ENCODE data around the gene IER5.
A peak's percentile ranks its signal among the peaks of the same experiment; 100 is the strongest.
"Not testable (repeated sequence)": the region's sequence is repeated elsewhere in the genome, so short reads cannot be mapped to it uniquely, and the experiment has no call there.

IER5 gene

GRCh38 chr1:181088079-181089016 lies at the start of gene IER5:
TSS of gene IER5 (plus strand) at chr1:181088700. CDS start at chr1:181088903, 203 bp downstream.
- DNase-seq (ENCODE audit: low read depth in 2 of 3, low spot score in 1 of 3), result peak; percentile 94 to 97 (median 95)

DNA sequence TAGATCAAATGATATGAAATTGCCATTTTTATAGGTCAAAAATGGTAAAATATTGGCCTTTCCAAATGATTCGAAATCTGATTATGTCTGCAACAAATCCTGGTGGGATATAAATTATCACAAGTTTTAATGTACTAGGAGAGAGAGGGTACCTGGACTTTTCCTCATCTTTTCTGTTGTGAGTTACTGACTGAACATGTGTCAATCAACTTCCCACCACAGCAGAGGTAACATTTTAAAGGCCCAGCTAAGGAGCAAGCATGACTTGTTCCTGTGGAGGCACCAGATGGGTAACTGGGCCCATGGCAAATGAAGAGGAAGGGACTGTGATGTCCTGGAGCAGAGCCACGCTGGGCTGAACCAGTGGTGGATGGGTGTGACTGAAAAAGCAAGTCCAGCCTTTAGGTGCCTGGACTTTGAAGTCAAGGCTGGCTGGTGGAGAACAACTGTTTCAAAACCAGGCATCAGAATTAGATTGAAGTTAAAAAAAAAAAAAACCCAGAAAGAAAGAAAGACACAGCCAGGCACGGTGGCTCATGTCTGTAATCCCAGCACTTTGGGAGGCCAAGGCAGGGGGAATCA lies 48.1 kb upstream of the IER5 start:
- no peak for DNase-seq (ENCODE audit: low read depth in 2 of 3, low spot score in 1 of 3)

DNA sequence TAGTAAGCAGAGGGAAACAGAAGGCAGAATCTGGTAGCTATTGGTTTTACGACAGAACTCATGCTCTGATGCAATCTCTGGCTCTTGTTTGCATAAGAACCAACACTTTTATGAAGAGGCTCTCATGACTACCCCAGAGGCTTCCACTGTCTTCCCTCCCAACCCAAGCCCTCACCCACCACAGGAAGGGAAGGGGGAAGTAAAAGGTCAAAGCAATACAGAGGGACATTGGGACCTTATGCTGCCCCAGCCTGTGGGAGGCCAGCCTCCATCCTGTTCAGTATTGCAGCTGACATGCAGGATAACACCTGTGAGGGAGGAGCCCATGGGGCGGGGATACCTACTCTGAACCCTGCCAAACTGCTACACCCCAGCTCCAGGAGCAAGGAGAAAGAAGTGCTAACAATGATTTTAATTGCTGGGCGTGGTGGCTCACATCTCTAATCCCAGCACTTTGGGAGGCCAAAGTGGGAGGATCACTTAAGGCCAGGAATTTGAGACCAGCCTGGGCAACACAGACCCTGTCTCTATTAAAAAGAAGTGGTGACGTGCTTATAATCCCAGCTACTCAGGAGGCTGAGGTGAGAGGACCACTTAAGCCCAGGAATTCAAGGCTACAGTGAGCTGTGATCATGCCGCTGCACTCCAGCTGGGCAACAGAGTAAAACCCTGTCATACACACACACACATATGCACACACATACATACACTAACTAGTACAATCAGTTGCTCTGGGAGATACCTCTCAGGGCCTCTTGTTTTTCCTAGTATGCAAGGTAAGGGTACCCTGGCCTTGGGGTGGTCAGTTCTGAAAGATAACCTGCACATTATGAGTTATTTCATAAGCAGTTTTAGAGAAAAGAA lies 45.2 kb upstream of the IER5 start:
- DNase-seq (ENCODE audit: low read depth in 2 of 3, low spot score in 1 of 3), result no peak

GRCh38 chr1:181044449-181044966 lies 44.0 kb upstream of the IER5 start:
- DNase-seq (ENCODE audit: low read depth in 2 of 3, low spot score in 1 of 3), result peak; percentile 28 to 38 (median 37)

DNA sequence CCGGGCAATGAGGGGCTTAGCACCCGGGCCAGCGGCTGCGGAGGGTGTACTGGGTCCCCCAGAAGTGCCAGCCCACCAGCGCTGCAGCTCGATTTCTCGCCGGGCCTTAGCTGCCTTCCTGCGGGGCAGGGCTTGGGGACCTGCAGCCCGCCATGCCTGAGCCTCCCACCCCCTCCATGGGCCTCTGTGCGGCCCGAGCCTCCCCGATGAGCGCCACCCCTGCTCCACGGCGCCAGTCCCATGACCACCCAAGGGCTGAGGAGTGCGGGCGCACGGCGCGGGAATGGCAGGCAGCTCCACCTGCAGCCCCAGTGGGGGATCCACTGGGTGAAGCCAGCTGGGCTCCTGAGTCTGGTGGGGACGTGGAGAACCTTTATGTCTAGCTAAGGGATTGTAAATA lies 42.6 kb upstream of the IER5 start:
- DNase-seq (ENCODE audit: low read depth in 2 of 3, low spot score in 1 of 3), result not testable (repeated sequence)

DNA sequence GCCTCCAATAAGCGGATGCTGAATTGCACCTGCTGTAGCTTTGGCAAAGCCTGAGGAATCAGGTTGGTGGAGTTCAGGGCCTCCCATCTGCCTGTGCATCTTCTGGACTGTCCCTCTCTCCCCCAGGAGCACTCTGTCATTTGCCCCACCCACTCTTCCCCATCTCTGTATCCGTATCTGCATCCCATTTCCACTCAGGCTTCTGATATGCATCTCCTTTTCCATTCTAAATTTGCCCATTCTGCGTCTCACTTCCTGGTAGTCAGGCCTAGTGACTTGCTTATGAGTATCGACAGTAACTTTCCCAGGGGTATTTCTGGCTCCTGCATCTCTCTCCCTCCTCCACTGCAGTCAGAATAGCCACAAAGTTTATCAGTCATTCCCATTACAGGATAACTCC lies 39.1 kb upstream of the IER5 start:
- DNase-seq (ENCODE audit: low read depth in 2 of 3, low spot score in 1 of 3), result no peak

DNA sequence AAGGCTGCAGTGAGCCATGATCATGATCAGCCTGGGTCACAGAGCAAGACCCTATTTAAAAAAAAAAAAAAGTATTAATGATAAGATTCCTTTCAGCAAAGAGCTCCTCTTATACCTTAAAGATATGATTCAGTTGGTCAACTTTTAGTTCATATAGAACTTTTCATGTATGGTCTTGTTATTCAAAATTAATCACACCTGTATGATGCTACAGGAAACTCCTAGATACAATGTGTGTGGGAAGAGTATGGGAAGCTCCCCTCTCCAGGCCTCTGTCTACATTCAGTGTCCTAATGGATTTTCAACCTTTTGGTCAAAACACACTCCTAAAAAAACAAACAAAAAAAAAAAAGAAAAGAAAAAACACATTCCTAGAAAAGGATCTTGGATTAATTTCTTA lies 37.6 kb upstream of the IER5 start:
- no peak for DNase-seq (ENCODE audit: low read depth in 2 of 3, low spot score in 1 of 3)

GRCh38 chr1:181056560-181056959 lies 31.9 kb upstream of the IER5 start:
- no peak for DNase-seq (ENCODE audit: low read depth in 2 of 3, low spot score in 1 of 3)

DNA sequence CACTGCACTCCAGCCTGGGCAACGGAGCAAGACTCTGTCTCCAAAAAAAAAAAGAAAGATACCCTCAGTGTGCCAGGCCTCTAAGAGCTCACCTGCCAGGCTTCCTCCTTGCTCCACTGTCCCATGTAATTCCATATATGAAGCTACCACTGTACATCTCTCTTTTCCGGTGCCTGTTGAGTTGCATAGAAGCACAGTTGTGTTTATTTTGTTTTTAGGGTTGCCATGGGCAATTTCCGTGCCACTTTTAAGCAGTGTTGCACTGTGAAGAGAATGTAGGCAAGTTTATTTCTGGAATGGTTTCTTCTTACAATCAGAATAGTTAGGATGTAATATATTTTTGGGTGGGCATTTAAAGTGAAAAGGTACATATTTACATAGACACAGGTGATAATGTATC lies 31.4 kb upstream of the IER5 start:
- no peak for DNase-seq (ENCODE audit: low read depth in 2 of 3, low spot score in 1 of 3)

DNA sequence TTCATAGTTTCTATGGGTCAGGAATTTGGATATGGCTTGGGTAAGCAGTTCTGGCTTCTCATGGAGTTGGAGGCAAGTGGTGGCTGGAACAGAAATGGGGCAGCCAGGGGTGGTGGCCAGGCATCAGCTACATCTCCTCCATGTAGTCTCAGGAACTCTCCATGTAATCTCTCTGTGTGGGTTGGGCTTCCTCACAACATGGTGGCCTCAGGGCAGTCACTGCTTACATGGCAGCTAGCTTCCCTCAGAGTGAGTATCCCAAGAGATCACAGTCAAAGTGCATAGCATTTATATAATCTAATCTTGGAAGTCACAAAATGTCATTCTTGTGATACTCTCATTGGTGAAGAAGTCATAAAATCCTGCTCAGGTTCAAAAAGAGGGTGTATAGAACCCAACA lies 29.1 kb upstream of the IER5 start:
- no peak for DNase-seq (ENCODE audit: low read depth in 2 of 3, low spot score in 1 of 3)

GRCh38 chr1:181060066-181060465 lies 28.4 kb upstream of the IER5 start:
- DNase-seq (ENCODE audit: low read depth in 2 of 3, low spot score in 1 of 3), result no peak

- not testable (repeated sequence) for DNase-seq (ENCODE audit: low read depth in 2 of 3, low spot score in 1 of 3)
Observed at GRCh38 chr1:181060947-181061346, 27.6 kb upstream of the IER5 start.

- DNase-seq (ENCODE audit: low read depth in 2 of 3, low spot score in 1 of 3), result no peak
Observed at GRCh38 chr1:181061487-181061886, 27.0 kb upstream of the IER5 start.

DNA sequence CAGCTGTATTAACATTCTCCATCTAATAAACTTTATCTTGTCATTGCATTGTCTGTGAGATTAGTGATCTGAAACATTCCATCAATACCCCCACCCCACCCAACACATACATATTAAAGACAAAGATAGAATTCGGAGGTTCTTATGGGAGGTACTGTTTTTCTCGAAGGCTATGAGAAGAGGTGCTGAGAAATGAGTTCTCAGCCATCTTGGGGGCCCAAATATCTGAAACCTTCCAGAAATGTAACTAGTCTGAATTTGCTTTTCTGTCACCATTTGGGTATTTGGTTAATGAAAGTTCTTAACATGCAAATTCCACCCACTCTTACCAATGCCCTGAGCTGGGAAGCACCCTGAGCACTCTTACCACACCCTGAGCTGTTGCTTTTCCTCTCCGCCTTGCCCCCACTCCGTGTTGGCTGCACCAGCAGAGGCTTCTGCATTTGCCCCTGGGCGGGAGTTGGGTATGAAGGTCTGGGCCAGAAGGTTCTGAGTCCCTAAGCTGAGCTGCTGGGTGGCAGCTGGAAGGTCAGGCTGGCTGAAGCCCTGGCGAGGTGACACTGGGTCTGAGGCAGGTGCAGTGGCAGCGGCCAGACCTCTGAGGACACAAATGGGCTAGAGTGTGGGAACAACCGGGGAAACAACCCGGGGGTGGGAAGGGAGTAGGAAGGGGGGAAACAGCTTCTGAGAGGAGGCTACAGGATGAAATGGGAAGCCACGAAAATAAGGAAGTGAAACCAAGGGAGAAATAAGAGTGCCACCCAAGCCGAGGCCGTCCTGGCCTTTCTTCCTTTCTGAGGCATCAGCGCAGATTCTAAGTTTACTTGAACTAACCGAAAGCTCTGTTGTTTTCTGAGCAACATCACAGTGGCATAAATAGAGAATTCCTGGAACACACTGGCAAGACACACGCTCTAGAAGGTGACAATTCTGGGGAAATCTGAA lies 26.3 kb upstream of the IER5 start:
- DNase-seq (ENCODE audit: low read depth in 2 of 3, low spot score in 1 of 3), result peak in 2 of 3 donors; percentile 16

DNA sequence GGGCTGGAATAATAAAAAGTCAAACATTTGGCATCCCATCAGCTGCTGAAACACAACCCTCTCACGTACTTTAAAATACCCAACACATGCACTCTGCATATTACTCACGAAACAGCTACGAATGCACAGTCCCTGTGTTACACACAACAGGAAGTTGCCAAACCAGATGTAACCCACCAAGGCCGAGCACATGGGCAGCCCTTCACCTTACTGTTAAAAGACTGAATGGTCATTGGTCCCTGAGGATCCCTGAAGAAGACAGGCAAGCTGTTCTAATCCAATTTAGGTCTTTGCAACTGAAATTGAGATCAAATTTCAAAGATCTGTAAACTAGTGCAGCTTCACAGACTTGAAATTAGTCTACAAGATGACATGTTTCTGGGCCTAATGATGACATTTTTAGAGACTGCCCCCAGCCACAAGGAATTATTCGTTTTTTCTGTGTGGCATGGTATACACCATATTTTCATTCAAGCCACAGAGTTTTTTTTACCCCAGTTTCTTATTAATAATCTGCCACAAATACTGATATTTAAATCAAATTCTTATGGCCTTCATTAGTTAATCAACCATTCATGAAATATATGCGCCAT lies 25.6 kb upstream of the IER5 start:
- DNase-seq (ENCODE audit: low read depth in 2 of 3, low spot score in 1 of 3), result peak in 1 of 3 donors; percentile 30

- DNase-seq (ENCODE audit: low read depth in 2 of 3, low spot score in 1 of 3), result no peak
Observed at GRCh38 chr1:181064011-181064623, 24.4 kb upstream of the IER5 start.

- DNase-seq (ENCODE audit: low read depth in 2 of 3, low spot score in 1 of 3), result no peak
Observed at GRCh38 chr1:181064702-181065101, 23.8 kb upstream of the IER5 start.

DNA sequence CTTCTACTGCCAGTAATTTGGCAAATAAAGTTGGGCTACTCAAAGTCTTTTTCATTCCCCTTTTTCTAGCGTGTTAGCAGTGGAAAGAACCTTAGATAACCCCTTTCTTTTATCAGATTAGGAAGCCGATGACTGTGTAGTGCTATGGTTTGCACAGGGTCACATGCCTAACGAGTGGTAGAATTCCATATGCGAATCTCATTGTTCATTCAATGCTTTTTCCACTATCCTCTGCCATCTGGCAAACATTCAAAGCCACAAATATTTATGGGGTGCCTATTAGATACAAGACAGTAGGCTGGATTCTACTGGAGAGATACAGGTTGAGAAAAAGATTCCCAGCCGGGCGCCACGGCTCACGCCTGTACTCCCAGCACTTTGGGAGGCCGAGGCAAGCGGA lies 14.9 kb upstream of the IER5 start:
- DNase-seq (ENCODE audit: low read depth in 2 of 3, low spot score in 1 of 3), result no peak

DNA sequence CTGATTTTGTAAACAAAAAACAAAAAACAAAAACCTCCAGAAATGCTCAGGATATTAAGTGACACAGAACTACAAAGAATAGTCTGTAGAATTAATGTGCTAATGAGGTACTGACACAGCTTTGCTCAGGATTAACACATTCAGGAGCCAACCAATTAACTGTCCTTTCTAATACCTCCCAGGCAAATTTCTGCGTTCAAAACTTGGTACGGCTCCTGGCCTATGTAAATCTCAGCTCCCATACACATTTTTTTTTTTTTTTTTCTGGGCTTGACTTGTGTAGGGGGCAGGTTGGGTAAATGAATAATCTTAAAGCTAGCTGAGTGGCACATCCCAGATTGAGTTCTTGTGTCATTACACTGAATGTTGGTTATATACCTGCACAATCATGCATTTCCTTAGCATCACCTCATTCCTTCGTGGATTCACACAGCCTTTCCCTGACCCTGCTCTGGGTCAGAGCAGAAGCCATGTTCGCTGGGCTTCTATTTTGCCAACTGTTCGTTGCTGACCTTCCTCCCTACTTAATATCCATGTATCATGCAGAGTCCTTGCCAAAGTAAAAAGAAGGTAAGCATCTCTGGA lies 12.6 kb upstream of the IER5 start:
- no peak for DNase-seq (ENCODE audit: low read depth in 2 of 3, low spot score in 1 of 3)

Measured in stimulated activated CD4-positive, alpha-beta T cell treated with anti-CD3 and anti-CD28 coated beads, Interleukin-12 subunit alpha, Interleukin-12 subunit beta, amount 100 ng/mL, for 48 hours (primary cell).